Heart right ventricle (tissue), 16 donors: ENCODE results near the gene SLC17A1. TPM values are rescaled to one million over a fixed set of nuclear protein-coding genes. Genes with fewer than 3 reads are reported as not detected.

ENCODE experiments used
- ATAC-seq, 8 donors: fragments of 200-7000 bp; cut with Tn5 transposase; one replicate each; pipeline ENCODE4 v1.9.1; 2020; ENCODE audit warnings: mild to moderate bottlenecking in 8 of 8, moderate library complexity in 8 of 8, moderate number of reproducible peaks in 1 of 8
- DNase-seq, 2 donors: peaks; one replicate each; pipeline ENCODE4 v3.0.0-alpha.2; 2020
- H3K27ac ChIP-seq, 10 donors: fragments of 200-600 bp; sonication (generic) in 2 of 10; one replicate each; pipeline versions ENCODE4 v1.5.0 to v1.8.0; 2020 to 2022; ENCODE audit warnings: mild to moderate bottlenecking in 3 of 10
- H3K27me3 ChIP-seq, 7 donors: fragments of 200-600 bp; one replicate each; pipeline ENCODE4 v1.8.0; 2021 to 2022; ENCODE audit warnings: mild to moderate bottlenecking in 2 of 7
- H3K36me3 ChIP-seq, 9 donors: fragments of 200-600 bp; sonication (generic) in 1 of 9; one replicate each; pipeline versions ENCODE4 v1.5.0 to v1.8.0; 2020 to 2022; ENCODE audit warnings: mild to moderate bottlenecking in 2 of 9
- H3K4me1 ChIP-seq, 9 donors: fragments of 200-600 bp; sonication (generic) in 1 of 9; one replicate each; pipeline versions ENCODE4 v1.5.0 to v1.8.0; 2020 to 2022; ENCODE audit warnings: mild to moderate bottlenecking in 4 of 9
- H3K4me3 ChIP-seq, 10 donors: fragments of 200-600 bp; sonication (generic) in 2 of 10; one replicate each; pipeline versions ENCODE4 v1.5.0 to v1.8.0; 2020 to 2022; ENCODE audit warnings: mild to moderate bottlenecking in 7 of 10, moderate library complexity in 2 of 10
- H3K9me3 ChIP-seq, 11 donors: fragments of 200-600 bp in 10 of 11; sonication (generic) in 2 of 11; one replicate each; pipeline versions ENCODE4 v1.5.0 to v1.8.0; 2013 to 2022; ENCODE audit warnings: mild to moderate bottlenecking in 2 of 11, control low read depth in 1 of 11, moderate library complexity in 1 of 11
- CTCF ChIP-seq, 9 donors: fragments of 200-600 bp; sonication (generic) in 2 of 9; IDR thresholded peaks; one replicate each; pipeline versions ENCODE4 v1.5.0 to v1.8.0; 2021 to 2022; ENCODE audit warnings: antibody characterized with exemption in 9 of 9, mild to moderate bottlenecking in 5 of 9, moderate library complexity in 1 of 9
- WGBS, 2 donors: extraction: QIAGEN DNeasy Blood & Tissue Kit; methylation state at CpG; one replicate each; pipeline ENCODE4 v1.1.7; 2013; ENCODE audit warnings: inconsistent platforms in 1 of 2; 5-methylcytosine and 5-hydroxymethylcytosine counted together
- intact Hi-C, 10 donors: fragments of 100-400 bp; cut with DNase I; formaldehyde crosslinking; loops; one replicate each; pipeline versions ENCODE4 v1.11.1 to v1.14.2; 2022
- polyA plus RNA-seq, 2 donors: library from polyadenylated mRNA; stranded (reverse); fragments of 200-250 nt; gene quantifications; one replicate each; pipeline ENCODE4 v1.2.3, GENCODE V29; 2013
- total RNA-seq, 10 donors: library from RNA; stranded (reverse); fragmentation: NEBNext Ultra II Directional in 3 of 10; extraction: Animal tissue kit (Norgen Biotek cat#: 25700) in 3 of 10; gene quantifications; one replicate each; pipeline versions ENCODE4 v1.2.1 to v1.2.4, GENCODE V29; 2021 to 2023
- donor health status: Arrhythmogenic right ventricular cardiomyopathy.
- donor health status: ischemic (EF 13 %, LVEDD 7.1; RV severe dilation, severe dysfunction).
- donor health status: healthy with polysubstance abuse.
- donor health status: DM: no; HTN: yes; CAD: no.
- donor health status: DM: no; HTN: no; CAD: no.
- donor health status: ischemic (EF 25% LVEDD 6.9; RV normal size, moderate dysfunction).
- donor health status: ischemic (EF 25% LVEDD 5.7; RV mildly dilated, moderate dysfunction).
- donor health status: healthy.
- donor health status: DM: yes; HTN: yes; CAD: no.
- donor health status: Ischemic cardiomyopathy.
- donor health status: ischemic (EF 35%, LVEDD 5.7; RV mildly dilated, moderate dysfunction).
- donor health status: nonischemic (EF 11% LVEDD 7.7; RV severe dilation, severe dysfunction).
- donor health status: DM: yes; HTN: yes; CAD: no.
- donor health status: PGD.
- donor health status: ischemic (EF 29% LVEDD 5.4; RV normal size, mild dysfunction).
- donor health status: nonischemic (EF 23%, LVEDD 6.1; RV moderate dilation, normal function).

SLC17A1 gene
- total and polyA plus RNA-seq, 12 donors: not detected

- no peaks in the 10 kb centered on the region for H3K36me3 ChIP-seq
- DNase-seq: peak in 1 of 2 donors; percentile 40
- 63 to 74% methylated on average over 4 of the region's 4 CpGs for WGBS, 2 donors
- H3K27ac ChIP-seq: no peak overlapping the region
- H3K4me3 ChIP-seq: no peak overlapping the region
- peak in 4 of 8 donors; percentile 39 to 55 (median 46) for ATAC-seq
- no peaks in the 10 kb centered on the region for H3K27me3 ChIP-seq
- TF ChIP-seq CTCF (IDR thresholded peaks at IDR 0.05): peak in 7 of 9 donors; percentile 34 to 59 (median 44)
- intact Hi-C loops: loop anchor here in 4 of 10 donors (5.0 to 10.0 kb wide), 4 partner anchors 96 to 214 kb away; no protein-coding TSS in a partner anchor
- H3K9me3 ChIP-seq: no peaks in the 10 kb centered on the region
- no peaks in the 10 kb centered on the region for H3K4me1 ChIP-seq
Measured at GRCh38 chr6:25788305-25788922, 43.4 kb downstream of the SLC17A1 start.

- Histone ChIP-seq H3K9me3 (no peaks in the 10 kb centered on the region), H3K27ac (no peak overlapping the region), H3K36me3 (no peaks in the 10 kb centered on the region), H3K4me1 (no peaks in the 10 kb centered on the region), H3K27me3 (peaks cover 0 to 6% (median 0%) of the 10 kb centered on the region in 7 donors), H3K4me3 (no peak overlapping the region)
- TF ChIP-seq CTCF (IDR thresholded peaks at IDR 0.05): no peak
- intact Hi-C loops: loop anchor here in 4 of 10 donors (5.0 to 10.0 kb wide), 4 partner anchors 97 to 215 kb away; no protein-coding TSS in a partner anchor
- ATAC-seq: no peak
- WGBS, 2 donors: 53 to 60% methylated on average over 2 of the region's 2 CpGs
- DNase-seq: no peak
Measured at GRCh38 chr6:25787428-25787827, 44.4 kb downstream of the SLC17A1 start.

GRCh38 chr6:25781134-25781533, 50.7 kb downstream of the SLC17A1 start:
- no peak overlapping the region for H3K4me3 ChIP-seq
- no peak for ATAC-seq
- DNase-seq: no peak
- no peaks in the 10 kb centered on the region for H3K36me3 ChIP-seq
- no peaks in the 10 kb centered on the region for H3K9me3 ChIP-seq
- 85 to 94% methylated on average over 1 of the region's 1 CpG for WGBS, 2 donors
- intact Hi-C loops: loop anchor here in 1 of 10 donors (10.0 kb wide), 1 partner anchor 104 kb away; no protein-coding TSS in a partner anchor
- H3K27me3 ChIP-seq: peaks cover 0 to 23% (median 3%) of the 10 kb centered on the region in 7 donors
- no peaks in the 10 kb centered on the region for H3K4me1 ChIP-seq
- TF ChIP-seq CTCF (IDR thresholded peaks at IDR 0.05): no peak
- H3K27ac ChIP-seq: no peak overlapping the region

GRCh38 chr6:25777856-25778649, 53.8 kb downstream of the SLC17A1 start:
- H3K9me3 ChIP-seq: no peaks in the 10 kb centered on the region
- ATAC-seq (no peak), DNase-seq (no peak)
- H3K36me3 ChIP-seq: no peaks in the 10 kb centered on the region
- intact Hi-C loops: loop anchor here in 1 of 10 donors (5.0 kb wide), 1 partner anchor 59 kb away; no protein-coding TSS in a partner anchor
- no peak overlapping the region for H3K27ac ChIP-seq
- TF ChIP-seq CTCF (IDR thresholded peaks at IDR 0.05): no peak
- peaks cover 0 to 23% (median 3%) of the 10 kb centered on the region in 7 donors for H3K27me3 ChIP-seq
- H3K4me3 ChIP-seq: no peak overlapping the region
- 71 to 78% methylated on average over 4 of the region's 4 CpGs for WGBS, 2 donors
- H3K4me1 ChIP-seq: no peaks in the 10 kb centered on the region
